Brain microvascular endothelial cell (primary cell): ENCODE results near the gene ELMO3.
A peak's percentile ranks its signal among the peaks of the same experiment; 100 is the strongest.

Experiments used
- DNase-seq: peaks from one replicate; pipeline ENCODE4 v3.0.0-alpha.2; 2020
- H3K27ac ChIP-seq: fragments of 250-450 bp; sonication (Bioruptor Pico); 2 replicates; pipeline ENCODE4 v1.5.1; 2020; ENCODE audit warnings: mild to moderate bottlenecking, moderate library complexity
- H3K27me3 ChIP-seq: fragments of 250-450 bp; sonication (Bioruptor Pico); replicated peaks from 2 replicates; pipeline ENCODE4 v1.5.1; 2020; ENCODE audit warnings: mild to moderate bottlenecking
- H3K36me3 ChIP-seq: fragments of 250-450 bp; sonication (Bioruptor Pico); replicated peaks from 2 replicates; pipeline ENCODE4 v1.5.1; 2020; ENCODE audit warnings: mild to moderate bottlenecking
- H3K4me3 ChIP-seq: 2 replicates; pipeline ENCODE4 v1.5.1; 2011; ENCODE audit warnings: low read depth, mild to moderate bottlenecking, control low read depth, low read length, moderate library complexity
- in situ Hi-C: cut with HindIII; loops from 2 replicates; pipeline ENCODE4 v1.10.0; 2017; ENCODE audit warnings: low sequenced_read_pairs, low pct_ligation_motif_present
- TF ChIP-seq, protein P1 (sequence below): IDR thresholded peaks from 2 replicates; pipeline ENCODE4 v1.5.1; 2011; ENCODE audit warnings: low read depth, mild to moderate bottlenecking, moderate library complexity, low read length, control low read depth, inconsistent platforms; ENCODE audit errors: missing control alignments

Gene ELMO3

GRCh38 chr16:67206838-67207248 is 7.9 kb downstream of the ELMO3 start:
- H3K36me3 ChIP-seq, result peaks cover 11% of the 10 kb centered on the region
- no peaks in the 10 kb centered on the region for H3K27me3 ChIP-seq
- TF ChIP-seq, protein P1, sequence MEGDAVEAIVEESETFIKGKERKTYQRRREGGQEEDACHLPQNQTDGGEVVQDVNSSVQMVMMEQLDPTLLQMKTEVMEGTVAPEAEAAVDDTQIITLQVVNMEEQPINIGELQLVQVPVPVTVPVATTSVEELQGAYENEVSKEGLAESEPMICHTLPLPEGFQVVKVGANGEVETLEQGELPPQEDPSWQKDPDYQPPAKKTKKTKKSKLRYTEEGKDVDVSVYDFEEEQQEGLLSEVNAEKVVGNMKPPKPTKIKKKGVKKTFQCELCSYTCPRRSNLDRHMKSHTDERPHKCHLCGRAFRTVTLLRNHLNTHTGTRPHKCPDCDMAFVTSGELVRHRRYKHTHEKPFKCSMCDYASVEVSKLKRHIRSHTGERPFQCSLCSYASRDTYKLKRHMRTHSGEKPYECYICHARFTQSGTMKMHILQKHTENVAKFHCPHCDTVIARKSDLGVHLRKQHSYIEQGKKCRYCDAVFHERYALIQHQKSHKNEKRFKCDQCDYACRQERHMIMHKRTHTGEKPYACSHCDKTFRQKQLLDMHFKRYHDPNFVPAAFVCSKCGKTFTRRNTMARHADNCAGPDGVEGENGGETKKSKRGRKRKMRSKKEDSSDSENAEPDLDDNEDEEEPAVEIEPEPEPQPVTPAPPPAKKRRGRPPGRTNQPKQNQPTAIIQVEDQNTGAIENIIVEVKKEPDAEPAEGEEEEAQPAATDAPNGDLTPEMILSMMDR, result no peak
- H3K4me3 ChIP-seq, result no peak overlapping the region
- in situ Hi-C loops, result no loop called here
- no peak for DNase-seq
- H3K27ac ChIP-seq, result no peak overlapping the region

GRCh38 chr16:67207249-67208091 is 8.5 kb downstream of the ELMO3 start:
- Histone ChIP-seq H3K27ac (no peak overlapping the region), H3K4me3 (no peak overlapping the region), H3K36me3 (peaks cover 10% of the 10 kb centered on the region), H3K27me3 (no peaks in the 10 kb centered on the region)
- TF ChIP-seq, protein P1, result no peak
- DNase-seq, result peak; percentile 22
- in situ Hi-C loops, result no loop called here

DNA sequence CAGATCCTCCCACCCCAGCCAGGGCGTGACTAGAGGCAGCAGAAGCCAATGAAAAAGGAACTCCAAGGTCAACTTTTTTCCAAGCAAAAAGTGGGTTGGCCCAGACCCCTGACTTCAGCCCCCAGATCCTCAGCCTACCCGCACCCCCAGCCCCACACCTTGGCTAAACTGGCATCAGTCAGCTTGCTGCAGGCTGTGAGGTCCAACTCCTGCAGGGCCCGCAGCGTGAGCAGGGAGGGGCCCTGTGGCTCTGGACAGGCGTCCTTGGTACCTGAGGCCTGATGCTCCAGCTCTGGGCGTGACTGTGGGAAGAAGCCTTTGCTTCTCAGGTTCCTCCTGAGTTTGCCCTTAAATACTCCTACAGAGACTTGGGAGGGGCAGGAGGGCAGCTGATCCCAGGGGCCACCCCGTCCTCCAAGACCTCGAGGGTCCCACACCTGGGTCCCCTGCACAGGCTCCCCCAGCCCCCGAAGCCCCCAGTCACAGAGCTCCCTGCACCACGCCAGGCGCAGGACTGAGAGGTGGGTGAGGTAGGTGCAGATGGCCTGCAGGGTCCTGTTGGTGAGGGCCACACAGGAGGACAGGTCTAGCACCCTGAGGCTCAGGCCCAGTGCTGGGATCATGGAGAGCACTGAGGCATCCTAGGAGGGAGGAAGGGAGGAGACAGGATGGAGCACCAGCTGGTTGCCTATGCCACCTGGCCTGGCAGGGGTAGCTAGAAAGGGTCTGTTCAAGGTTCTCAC is 9.4 kb downstream of the ELMO3 start:
- Histone ChIP-seq H3K4me3 (no peak overlapping the region), H3K36me3 (peaks cover 6% of the 10 kb centered on the region), H3K27me3 (no peaks in the 10 kb centered on the region), H3K27ac (no peak overlapping the region)
- TF ChIP-seq, protein P1, result no peak
- in situ Hi-C loops, result no loop called here
- DNase-seq, result no peak

DNA sequence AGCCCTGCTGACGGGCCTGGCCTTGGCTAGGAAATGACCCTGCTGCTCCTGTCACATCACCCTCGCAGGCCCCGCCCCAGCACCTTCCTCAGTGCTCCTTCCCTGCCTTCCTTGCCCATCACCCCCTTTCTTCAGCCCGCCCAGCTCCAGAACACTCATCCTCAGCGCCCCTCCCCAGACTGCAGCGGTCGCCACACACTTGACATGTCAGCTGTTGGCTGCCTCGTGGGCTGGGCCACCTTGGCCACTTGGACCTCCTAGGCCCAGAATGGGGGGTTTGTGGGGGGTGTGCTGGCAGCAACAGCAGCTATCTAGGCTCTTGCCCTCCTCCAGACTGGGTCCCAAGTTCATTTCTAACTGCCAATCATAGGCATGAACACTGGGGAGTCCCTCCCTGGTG is 10.6 kb downstream of the ELMO3 start:
- Histone ChIP-seq H3K36me3 (no peaks in the 10 kb centered on the region), H3K4me3 (no peak overlapping the region), H3K27me3 (no peaks in the 10 kb centered on the region), H3K27ac (no peak overlapping the region)
- TF ChIP-seq, protein P1, result no peak
- in situ Hi-C loops, result no loop called here
- DNase-seq, result no peak

- in situ Hi-C loops, result no loop called here
Observed at GRCh38 chr16:67210069-67210937, 11.4 kb downstream of the ELMO3 start.

More at GRCh38 chr16:67210069-67210937, 11.4 kb downstream of the ELMO3 start:
- no peak for DNase-seq
- H3K27ac ChIP-seq, result no peak overlapping the region
- H3K36me3 ChIP-seq, result no peaks in the 10 kb centered on the region
- TF ChIP-seq, protein P1, result no peak
- H3K27me3 ChIP-seq, result no peaks in the 10 kb centered on the region
- H3K4me3 ChIP-seq, result no peak overlapping the region
